AG10803 (cell line): ENCODE data around the gene MATN3.

Experiments used
- DNase-seq: peaks from one replicate; pipeline ENCODE4 v3.0.0; 2010; ENCODE audit warnings: low read depth
- H3K4me3 ChIP-seq: 2 replicates; pipeline ENCODE4 v1.5.1; 2011; ENCODE audit warnings: mild to moderate bottlenecking, low read length, control low read depth
- TF ChIP-seq, protein P1 (sequence below): conservative IDR thresholded peaks from 2 replicates; pipeline ENCODE4 v1.5.1; 2011; ENCODE audit warnings: mild to moderate bottlenecking, low read length, control low read depth, inconsistent platforms

MATN3 gene

DNA sequence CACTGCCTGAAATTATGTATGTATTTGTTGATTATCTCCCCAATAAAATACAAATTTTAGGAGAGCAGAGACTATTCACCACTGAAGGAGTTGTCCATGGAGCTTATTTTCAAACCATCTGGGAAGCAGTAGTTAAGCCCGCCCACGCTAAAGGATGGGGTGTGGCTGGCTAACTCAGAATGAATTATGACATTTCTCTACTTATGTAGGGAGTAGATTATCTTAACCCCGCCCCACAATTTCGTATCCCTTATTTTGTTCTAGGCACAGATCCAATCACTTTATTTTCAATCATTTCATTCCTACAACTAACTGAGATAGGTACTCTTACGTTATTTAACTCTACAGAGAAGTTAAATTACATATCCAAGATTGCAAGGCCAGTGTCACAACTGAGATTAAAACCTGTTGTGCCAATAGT, 40.4 kb upstream of the MATN3 start:
- TF ChIP-seq, protein P1, sequence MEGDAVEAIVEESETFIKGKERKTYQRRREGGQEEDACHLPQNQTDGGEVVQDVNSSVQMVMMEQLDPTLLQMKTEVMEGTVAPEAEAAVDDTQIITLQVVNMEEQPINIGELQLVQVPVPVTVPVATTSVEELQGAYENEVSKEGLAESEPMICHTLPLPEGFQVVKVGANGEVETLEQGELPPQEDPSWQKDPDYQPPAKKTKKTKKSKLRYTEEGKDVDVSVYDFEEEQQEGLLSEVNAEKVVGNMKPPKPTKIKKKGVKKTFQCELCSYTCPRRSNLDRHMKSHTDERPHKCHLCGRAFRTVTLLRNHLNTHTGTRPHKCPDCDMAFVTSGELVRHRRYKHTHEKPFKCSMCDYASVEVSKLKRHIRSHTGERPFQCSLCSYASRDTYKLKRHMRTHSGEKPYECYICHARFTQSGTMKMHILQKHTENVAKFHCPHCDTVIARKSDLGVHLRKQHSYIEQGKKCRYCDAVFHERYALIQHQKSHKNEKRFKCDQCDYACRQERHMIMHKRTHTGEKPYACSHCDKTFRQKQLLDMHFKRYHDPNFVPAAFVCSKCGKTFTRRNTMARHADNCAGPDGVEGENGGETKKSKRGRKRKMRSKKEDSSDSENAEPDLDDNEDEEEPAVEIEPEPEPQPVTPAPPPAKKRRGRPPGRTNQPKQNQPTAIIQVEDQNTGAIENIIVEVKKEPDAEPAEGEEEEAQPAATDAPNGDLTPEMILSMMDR: no peak
- DNase-seq: peak; percentile 85
- H3K4me3 ChIP-seq: peak overlapping the region; percentile 66

DNA sequence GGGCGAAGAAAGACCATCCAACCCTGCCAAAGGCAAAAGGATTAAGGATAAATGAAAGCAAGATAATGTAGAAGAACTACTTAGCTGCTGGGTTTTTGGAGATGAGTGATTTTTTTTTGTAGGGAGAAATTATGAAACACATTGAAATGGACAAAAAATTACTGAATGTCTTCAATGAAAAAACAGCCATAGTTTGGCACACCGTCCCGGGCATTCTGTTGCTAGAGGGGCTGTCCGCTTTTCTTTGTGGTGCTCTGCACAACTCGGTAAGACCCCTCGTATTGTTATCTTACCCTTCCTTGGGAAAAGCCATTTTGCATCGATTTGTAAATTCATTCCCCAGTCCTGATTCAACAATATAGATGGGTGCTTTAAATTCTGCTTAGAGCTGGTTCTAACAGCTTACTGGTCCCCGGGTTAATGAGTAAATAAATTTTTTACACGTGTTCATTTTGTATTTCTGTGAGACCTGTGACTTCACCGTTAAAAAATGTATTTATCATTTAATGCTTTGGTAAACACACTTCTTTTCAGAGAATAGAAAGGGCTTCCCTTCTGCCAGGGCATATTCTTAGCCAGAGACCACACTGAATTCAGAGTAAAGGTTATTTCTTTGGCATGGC, 39.9 kb upstream of the MATN3 start:
- H3K4me3 ChIP-seq: peak overlapping the region; percentile 66
- DNase-seq: peak; percentile 60
- TF ChIP-seq, protein P1: no peak

DNA sequence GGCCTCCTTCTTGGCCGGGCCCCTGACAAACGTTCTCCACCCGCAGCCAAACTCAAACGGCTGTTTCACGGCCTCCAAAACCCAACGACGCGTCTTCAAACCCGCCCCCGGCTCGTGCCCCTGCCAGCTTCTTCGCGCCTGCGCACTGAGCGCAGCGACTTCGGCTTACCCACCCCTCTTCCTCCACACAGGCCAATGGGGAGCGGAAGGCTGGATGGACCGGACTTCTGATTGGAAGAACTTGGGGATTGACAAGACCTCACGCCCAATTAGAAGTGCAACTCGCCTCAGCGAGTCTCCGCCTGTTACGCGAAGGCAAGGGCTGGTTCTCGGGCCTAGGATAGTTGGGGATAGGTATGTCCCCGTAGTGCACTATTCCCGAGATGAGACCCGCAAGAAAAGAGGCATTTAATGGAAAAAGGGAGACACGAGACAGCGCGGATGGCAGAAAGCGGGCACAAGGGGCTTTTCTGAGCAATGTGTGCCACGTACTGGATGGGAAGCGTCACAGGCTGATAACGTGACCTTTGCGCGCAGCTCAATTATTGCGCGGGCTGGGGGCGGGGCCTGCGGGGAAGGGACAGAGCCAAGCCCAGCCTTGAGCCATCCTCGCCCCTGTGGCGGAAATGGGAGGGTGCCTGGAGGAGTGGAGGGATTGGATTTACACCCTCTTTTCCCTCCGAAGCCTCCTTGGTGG, 39.2 kb upstream of the MATN3 start, which contains the start of gene LAPTM4A:
TSS of gene LAPTM4A (minus strand) at position 97 of the 697 bp plus-strand sequence. CDS start 108 bp downstream, outside the sequence.
- peak within 1 kb of the TSS; percentile 70 for H3K4me3 ChIP-seq
- DNase-seq: peak; percentile 100
- TF ChIP-seq, protein P1: no peak

DNA sequence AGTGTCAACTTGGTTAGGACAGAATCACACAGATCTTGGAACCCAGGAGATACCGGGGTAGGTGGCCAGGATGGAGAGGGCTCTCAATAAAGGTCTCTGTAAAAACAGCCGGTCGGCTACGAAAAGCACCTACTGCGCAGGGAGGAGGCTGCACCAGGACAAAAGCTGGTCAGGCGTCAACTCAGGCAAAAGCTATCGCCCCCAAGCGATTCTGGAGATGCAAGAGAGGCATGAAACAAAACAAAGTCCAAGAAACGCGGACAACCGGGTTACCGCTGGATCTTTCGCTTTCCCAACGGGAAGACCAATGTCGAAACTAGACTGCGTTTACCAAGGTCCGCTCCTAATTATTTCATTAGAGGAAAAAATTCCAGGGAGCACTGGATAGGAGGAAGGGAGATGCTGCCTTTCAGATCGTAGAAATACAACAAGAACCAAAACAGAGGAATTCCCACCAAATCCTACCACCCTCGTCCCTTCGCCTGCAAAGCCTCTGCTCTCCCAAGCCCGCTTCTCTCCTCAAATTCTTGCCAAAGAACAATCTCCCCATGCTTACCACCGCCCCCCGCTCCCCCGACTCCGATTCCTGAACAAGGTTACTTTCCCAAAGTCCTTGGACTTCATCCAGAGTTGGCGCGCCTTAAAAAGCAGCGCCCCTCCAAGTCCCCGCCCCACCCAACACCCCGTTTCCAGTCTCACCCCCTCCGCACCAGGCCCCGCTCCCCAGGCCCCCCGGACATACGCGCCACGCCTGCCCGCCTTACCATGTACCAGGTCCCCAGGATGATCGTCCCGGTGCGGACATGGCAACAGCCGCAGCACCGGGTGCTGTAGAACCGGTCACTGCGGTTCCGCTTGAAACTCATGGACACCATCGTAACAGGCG, 38.4 kb upstream of the MATN3 start:
- TF ChIP-seq, protein P1: peak; percentile 37; the same call in 1 of the 2 replicates
- peak overlapping the region; percentile 70 for H3K4me3 ChIP-seq
- peak; percentile 68 for DNase-seq

DNA sequence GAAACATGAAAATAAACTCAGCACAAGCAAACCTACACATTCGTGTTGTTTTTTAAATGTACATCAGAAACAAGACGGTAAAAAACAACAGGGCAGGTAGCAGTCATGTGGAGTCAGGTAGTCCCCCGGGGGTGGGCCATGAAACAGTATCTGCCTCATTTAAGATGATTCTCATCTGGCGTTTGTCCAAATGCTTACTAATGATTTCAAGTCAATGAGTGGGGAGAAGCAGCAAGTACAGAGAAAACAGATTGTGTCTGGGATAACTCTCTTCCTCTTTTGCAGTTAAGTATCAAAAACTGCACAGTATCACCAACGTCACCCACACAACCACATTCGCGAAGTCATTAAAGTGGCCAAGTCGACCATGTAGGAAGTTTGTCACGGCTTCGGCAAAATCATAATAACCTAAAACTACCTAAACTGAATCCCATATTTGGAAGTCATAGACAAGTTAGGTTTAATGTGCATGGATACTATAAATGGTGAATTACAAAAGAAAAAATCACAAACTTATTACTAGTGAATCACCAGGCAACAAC, 37.7 kb upstream of the MATN3 start:
- TF ChIP-seq, protein P1: no peak
- peak; percentile 65 for DNase-seq
- H3K4me3 ChIP-seq: peak overlapping the region; percentile 70

DNA sequence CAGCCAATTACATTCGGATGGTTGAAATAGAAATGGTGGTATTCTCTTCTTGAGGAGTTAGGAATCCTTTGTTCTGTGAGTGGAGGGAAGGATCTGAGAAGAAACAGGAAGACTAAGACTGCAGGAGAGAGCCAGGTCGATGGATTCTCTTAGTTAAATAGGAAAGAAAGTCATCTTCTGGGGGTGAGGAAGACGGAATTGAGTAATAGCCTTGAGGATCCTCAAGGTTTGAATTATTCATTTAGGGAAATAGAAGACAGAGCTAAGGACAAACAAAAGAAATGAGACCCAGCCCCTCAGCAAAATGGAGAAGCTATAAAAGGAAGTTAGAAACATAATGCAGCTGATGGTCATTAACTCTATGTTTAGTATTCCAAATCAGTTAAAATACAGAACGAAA, 37.2 kb upstream of the MATN3 start:
- TF ChIP-seq, protein P1: no peak
- peak; percentile 29 for DNase-seq

More for the DNA sequence above, 37.2 kb upstream of the MATN3 start:
- H3K4me3 ChIP-seq: peak overlapping the region; percentile 70
